H1 (cell line): ENCODE data around the gene MAPKAPK2.

ENCODE experiments used
- EZH2 ChIP-seq: fragments of 200-600 bp; sonication (generic); IDR thresholded peaks from 2 replicates; pipeline ENCODE4 v1.7.1; 2012; ENCODE audit warnings: low read depth, mild to moderate bottlenecking, moderate library complexity, low read length, inconsistent platforms; ENCODE audit not compliant: severe bottlenecking
- SIX5 ChIP-seq: IDR thresholded peaks from 2 replicates; pipeline ENCODE4 v1.6.1; 2011; ENCODE audit warnings: mild to moderate bottlenecking, low read depth, low read length

DNA sequence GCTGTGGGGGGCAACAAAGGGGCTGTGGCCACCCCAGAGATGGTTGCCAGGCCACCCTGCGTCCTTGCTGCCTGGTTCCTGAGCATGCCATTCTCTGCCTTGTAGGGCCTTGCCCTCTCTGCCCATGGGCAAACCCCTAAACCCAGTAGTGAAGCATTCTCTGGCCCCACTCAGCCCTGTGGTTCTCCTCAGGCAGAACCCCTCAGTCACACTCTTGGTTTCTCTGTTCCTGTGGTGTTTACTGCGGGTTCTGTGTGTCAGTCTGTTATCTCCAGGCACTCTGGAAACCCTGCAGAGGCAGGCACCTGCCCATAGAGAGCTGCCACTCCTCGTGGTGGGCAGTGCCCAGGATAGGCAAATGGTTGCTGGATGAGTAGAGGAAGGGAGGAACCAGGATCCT, 44.8 kb downstream of the MAPKAPK2 start:
- TF ChIP-seq SIX5 = no peak
- no peak for TF ChIP-seq EZH2
